GM21390 (cell line): ENCODE results near the gene EYS.
A peak's percentile ranks its signal among the peaks of the same experiment; 100 is the strongest.

Experiments used
- ATAC-seq: cut with Tn5 transposase; IDR thresholded peaks from one replicate; pipeline ENCODE4 v1.9.1; 2021; ENCODE audit not compliant: unreplicated experiment

Gene EYS

GRCh38 chr6:63724721-63725120 is 1982.3 kb downstream of the EYS start:
- no peak for ATAC-seq

GRCh38 chr6:63721181-63721580 is 1985.8 kb downstream of the EYS start:
- no peak for ATAC-seq

- ATAC-seq: peak; percentile 57
Observed at GRCh38 chr6:63716169-63716568, 1990.9 kb downstream of the EYS start.

- peak; percentile 54 for ATAC-seq
Observed at GRCh38 chr6:63714091-63714490, 1992.9 kb downstream of the EYS start.

GRCh38 chr6:63713332-63713731 is 1993.7 kb downstream of the EYS start:
- ATAC-seq: no peak

- ATAC-seq: no peak
Observed at GRCh38 chr6:63709148-63709547, 1997.9 kb downstream of the EYS start.

GRCh38 chr6:63708631-63709030 is 1998.4 kb downstream of the EYS start:
- ATAC-seq: no peak

- no peak for ATAC-seq
Observed at GRCh38 chr6:63706630-63707029, 2000.4 kb downstream of the EYS start.

- ATAC-seq: no peak
Observed at GRCh38 chr6:63705707-63706106, 2001.3 kb downstream of the EYS start.

- no peak for ATAC-seq
Observed at GRCh38 chr6:63690221-63690620, 2016.8 kb downstream of the EYS start.

- no peak for ATAC-seq
Observed at GRCh38 chr6:63689421-63689820, 2017.6 kb downstream of the EYS start.

GRCh38 chr6:63685446-63686379 is 2021.3 kb downstream of the EYS start:
- peak; percentile 81 for ATAC-seq

- ATAC-seq: peak; percentile 43
Observed at GRCh38 chr6:63683071-63683603, 2023.9 kb downstream of the EYS start.

- no peak for ATAC-seq
Observed at GRCh38 chr6:63677282-63677681, 2029.7 kb downstream of the EYS start.

GRCh38 chr6:63676412-63677114 is 2030.5 kb downstream of the EYS start:
- ATAC-seq: no peak

- ATAC-seq: no peak
Observed at GRCh38 chr6:63675138-63675537, 2031.9 kb downstream of the EYS start.

GRCh38 chr6:63674635-63675034 is 2032.4 kb downstream of the EYS start:
- no peak for ATAC-seq

- ATAC-seq: no peak
Observed at GRCh38 chr6:63673692-63674091, 2033.3 kb downstream of the EYS start.

- peak; percentile 40 for ATAC-seq
Observed at GRCh38 chr6:63672582-63673129, 2034.4 kb downstream of the EYS start.

- no peak for ATAC-seq
Observed at GRCh38 chr6:63671098-63671754, 2035.8 kb downstream of the EYS start.
